Stimulated activated CD8-positive, alpha-beta memory T cell treated with anti-CD3 and anti-CD28 coated beads, Interleukin-12 subunit alpha, Interleukin-12 subunit beta, amount 100 ng/mL, for 4 hours (primary cell): ENCODE data around the gene PRSS12.
"Not testable (repeated sequence)": the region's sequence is repeated elsewhere in the genome, so short reads cannot be mapped to it uniquely, and the experiment has no call there.

Source experiments
- DNase-seq: peaks from one replicate; pipeline ENCODE4 v3.0.0-alpha.2; 2020; ENCODE audit warnings: low read depth

The PRSS12 gene, protein sequence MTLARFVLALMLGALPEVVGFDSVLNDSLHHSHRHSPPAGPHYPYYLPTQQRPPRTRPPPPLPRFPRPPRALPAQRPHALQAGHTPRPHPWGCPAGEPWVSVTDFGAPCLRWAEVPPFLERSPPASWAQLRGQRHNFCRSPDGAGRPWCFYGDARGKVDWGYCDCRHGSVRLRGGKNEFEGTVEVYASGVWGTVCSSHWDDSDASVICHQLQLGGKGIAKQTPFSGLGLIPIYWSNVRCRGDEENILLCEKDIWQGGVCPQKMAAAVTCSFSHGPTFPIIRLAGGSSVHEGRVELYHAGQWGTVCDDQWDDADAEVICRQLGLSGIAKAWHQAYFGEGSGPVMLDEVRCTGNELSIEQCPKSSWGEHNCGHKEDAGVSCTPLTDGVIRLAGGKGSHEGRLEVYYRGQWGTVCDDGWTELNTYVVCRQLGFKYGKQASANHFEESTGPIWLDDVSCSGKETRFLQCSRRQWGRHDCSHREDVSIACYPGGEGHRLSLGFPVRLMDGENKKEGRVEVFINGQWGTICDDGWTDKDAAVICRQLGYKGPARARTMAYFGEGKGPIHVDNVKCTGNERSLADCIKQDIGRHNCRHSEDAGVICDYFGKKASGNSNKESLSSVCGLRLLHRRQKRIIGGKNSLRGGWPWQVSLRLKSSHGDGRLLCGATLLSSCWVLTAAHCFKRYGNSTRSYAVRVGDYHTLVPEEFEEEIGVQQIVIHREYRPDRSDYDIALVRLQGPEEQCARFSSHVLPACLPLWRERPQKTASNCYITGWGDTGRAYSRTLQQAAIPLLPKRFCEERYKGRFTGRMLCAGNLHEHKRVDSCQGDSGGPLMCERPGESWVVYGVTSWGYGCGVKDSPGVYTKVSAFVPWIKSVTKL

GRCh38 chr4:118352843-118353533, at the start of gene PRSS12:
TSS of gene PRSS12 (minus strand) at chr4:118353003. CDS start at chr4:118352720, 283 bp downstream.
- peak; percentile 5 for DNase-seq

DNA sequence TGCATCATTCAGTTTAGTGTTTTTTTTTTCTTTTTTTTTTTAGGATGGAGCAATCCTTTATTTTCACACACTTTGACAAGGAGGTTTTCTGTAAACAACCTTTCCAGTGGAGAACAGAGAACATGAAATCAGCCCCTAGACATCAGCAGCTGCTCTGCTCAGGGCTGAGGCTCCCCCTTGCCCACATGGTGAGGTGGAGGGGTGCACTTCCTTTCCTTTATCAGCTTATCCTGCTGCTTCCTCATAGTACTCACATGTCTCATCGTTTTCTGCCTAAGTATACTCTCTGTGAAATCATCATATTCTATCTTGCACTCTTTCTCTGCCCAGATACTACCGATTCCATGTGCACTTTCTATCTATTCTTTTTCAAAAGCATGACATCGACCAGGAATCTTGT, 47.6 kb upstream of the PRSS12 start:
- DNase-seq: no peak

GRCh38 chr4:118399883-118400282, 47.1 kb upstream of the PRSS12 start:
- not testable (repeated sequence) for DNase-seq

- DNase-seq: no peak
Observed at GRCh38 chr4:118398226-118399090, 45.7 kb upstream of the PRSS12 start.

- no peak for DNase-seq
Observed at GRCh38 chr4:118397623-118397979, 44.8 kb upstream of the PRSS12 start.

DNA sequence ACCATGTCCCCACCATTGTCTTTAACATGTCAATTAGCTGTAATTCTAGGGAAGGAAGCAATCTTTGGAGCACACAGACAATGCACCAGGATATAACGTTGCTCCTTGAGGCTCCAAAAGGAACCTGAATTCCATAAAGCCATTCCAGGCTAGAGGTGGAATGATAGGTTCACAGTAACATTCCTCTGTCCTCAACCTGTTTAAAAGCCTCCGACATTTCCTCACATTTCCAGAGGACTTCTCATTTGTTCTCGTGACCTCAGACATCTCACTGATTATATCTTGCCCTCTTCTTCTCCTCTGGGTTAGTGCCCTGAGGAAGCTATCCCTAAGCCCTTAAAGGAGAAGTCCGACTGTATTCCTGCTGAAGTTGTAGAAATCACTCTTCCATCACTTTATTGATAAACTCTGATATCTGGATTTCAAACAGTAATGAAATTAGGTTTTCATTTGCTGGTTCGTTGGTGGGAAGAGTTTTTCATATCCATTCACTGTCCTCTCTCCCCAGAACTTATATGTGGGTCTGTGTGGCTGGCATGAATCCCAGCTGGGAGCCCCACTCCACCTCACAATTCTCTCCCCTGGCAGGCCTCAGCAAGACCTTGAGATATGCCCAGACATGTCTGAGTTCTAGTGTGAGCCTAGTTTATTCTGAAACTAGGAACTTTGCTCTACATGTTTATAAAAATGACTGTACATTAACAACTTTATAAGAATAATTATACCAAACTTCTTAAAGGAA, 44.2 kb upstream of the PRSS12 start:
- no peak for DNase-seq

DNA sequence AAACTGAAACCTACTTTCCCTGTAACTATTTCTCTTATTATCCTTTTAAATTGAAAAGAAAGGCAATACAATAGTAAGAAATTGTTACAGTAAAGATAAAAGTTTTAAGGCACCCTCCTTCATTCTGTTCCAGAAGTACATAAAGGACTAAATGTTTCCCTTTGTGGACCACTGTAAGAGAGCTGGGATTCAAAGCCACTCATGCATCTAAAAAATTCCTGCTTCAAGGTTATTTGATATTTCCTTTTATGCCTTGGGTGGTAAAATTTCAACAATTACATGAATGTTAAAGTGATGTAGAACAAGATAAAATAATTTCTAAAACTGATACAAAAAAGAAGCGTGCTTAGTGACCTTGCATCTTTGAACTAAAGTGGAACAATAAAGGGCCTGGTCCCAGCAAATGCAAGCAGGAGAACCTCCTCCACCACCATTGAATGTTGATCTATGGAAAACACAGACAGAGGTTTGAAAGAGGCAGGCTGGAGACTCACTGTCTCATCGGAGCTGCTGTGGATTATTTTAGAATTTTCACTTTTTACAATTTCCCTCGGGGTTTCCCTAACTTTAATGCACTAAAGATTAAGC, 42.3 kb upstream of the PRSS12 start:
- DNase-seq: no peak

DNA sequence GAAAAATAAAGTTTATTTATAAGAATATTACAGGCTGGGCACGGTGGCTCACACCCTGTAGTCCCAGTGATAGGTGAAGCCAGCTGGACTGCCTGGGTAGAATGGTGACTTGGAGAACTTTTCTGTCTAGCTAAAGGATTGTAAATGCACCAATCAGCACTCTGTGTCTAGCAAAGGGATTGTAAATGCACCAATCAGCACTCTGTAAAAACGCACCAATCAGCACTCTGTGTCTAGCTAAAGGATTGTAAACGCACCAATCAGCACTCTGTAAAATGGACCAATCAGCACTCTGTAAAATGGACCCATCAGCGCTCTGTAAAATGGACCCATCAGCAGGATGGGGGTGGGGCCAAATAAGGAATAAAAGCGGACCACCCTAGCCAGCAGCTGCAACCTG, 39.7 kb upstream of the PRSS12 start:
- not testable (repeated sequence) for DNase-seq

GRCh38 chr4:118390121-118390520, 37.3 kb upstream of the PRSS12 start:
- no peak for DNase-seq

DNA sequence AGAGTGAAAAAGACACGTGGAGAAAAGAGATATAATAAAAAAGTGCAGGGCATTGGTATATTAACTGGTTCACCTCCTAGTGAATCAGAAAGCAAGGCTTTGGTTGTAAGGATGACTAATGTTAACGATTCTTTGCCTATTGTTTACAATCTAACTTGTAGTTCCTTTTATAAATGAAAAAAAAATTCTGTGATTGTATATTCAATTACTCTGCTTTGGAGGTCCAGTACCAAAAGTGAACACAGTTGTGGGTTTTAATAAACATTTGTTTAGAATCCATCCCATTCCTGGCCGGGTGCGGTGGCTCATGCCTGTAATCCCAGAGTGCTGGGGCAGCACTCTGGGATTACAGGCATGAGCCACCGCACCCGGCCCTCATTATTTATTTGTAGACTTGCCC, 36.9 kb upstream of the PRSS12 start:
- no peak for DNase-seq

GRCh38 chr4:118388606-118389005, 35.8 kb upstream of the PRSS12 start:
- DNase-seq: no peak

GRCh38 chr4:118381902-118382301, 29.1 kb upstream of the PRSS12 start:
- no peak for DNase-seq

GRCh38 chr4:118373614-118374255, 20.9 kb upstream of the PRSS12 start:
- DNase-seq: no peak

DNA sequence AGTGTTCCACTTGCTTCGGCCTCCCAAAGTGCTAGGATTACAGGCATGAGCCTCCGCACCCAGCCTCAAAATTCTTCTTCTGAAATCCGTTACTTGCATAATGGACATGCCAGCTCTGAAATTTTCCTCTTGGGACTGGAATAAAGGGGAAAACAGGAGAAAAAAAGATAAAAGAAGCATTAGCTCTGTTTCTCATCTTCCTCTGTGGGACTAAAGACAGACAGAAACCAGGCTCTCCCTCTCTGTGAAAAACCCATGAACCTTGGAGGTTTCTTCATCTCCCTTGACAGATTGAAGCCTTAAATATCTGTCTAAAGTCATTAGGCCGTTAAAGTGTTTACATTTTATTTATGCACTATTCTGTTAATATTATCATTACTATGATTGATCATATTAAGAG, 19.4 kb upstream of the PRSS12 start:
- no peak for DNase-seq

- DNase-seq: no peak
Observed at GRCh38 chr4:118369231-118369630, 16.4 kb upstream of the PRSS12 start.

- no peak for DNase-seq
Observed at GRCh38 chr4:118367872-118368271, 15.1 kb upstream of the PRSS12 start.

- no peak for DNase-seq
Observed at GRCh38 chr4:118367361-118367760, 14.6 kb upstream of the PRSS12 start.

GRCh38 chr4:118363166-118363565, 10.4 kb upstream of the PRSS12 start:
- no peak for DNase-seq

DNA sequence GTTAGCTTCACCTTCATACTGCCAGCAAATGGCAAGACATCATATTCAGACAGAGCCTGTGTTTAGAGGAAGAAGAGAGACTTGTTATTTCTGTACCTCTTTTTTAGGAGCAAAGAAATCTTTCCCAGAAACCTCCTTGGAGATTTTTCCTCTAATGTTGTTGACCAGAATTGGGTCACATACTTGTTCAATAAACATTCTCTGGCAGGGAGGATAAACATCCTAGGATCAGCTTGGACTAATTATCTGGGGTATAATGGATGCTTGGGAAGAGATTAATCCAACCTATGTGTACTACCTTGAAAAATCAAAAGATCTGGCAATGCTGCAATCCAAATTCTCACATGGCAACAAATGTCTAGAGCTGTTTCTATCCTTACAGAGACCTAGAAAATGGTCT, 8.4 kb upstream of the PRSS12 start:
- no peak for DNase-seq

DNA sequence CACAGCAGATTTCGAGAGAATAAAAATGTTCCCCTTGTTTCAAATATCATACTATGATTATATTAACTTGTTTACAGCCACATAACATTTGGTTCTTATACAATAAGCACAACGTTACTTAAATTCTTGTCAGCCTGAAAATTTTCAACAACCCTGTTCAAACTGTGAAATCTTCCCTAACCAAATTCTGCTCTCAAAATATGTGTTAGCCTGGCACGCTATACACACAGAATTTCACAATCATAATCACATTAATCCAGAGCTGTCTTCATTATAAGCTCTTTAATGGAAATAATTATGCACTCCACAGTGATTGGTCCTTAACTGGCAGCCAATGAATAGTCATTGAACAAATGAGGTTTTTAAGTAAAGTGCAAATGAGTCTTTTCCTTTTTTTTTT, 7.3 kb upstream of the PRSS12 start:
- no peak for DNase-seq
